ENCODE results near the gene GNG13.

Gene GNG13

DNA sequence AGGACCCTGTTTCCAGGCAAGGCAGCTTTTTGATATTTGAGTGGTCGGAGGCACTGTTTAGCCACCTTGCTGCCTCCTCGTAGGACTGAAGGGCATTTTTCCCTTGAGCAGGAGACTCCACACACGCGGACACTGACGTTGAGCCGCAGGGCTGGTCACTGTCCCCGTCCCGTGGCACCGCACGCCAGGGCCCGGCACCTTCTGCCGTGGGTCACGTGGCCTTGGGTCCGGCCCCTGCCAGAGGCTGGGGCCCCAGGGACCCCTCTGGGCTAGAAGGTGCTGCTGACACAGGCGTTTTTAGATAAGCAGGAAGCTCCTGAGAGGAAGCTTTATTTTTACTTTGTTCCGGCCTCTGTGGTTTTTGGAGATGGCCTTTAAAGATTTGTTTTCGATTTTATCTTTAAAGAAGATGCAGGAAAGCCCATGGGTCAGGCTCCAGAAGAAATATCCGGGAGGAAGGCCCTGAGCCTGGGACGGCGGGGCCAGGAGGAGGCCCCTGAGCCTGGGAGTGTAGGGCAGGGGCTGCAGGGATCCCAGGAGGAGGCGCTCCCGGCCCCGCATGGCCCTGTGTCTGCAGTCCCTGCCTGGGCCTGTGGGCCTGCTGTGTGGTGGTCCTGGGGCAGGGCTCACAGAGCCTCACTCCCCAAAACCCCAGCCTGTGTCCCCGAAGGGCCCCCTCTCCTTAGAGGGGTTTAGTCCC, 30.5 kb upstream of the GNG13 start:
- TF ChIP-seq, protein P1, sequence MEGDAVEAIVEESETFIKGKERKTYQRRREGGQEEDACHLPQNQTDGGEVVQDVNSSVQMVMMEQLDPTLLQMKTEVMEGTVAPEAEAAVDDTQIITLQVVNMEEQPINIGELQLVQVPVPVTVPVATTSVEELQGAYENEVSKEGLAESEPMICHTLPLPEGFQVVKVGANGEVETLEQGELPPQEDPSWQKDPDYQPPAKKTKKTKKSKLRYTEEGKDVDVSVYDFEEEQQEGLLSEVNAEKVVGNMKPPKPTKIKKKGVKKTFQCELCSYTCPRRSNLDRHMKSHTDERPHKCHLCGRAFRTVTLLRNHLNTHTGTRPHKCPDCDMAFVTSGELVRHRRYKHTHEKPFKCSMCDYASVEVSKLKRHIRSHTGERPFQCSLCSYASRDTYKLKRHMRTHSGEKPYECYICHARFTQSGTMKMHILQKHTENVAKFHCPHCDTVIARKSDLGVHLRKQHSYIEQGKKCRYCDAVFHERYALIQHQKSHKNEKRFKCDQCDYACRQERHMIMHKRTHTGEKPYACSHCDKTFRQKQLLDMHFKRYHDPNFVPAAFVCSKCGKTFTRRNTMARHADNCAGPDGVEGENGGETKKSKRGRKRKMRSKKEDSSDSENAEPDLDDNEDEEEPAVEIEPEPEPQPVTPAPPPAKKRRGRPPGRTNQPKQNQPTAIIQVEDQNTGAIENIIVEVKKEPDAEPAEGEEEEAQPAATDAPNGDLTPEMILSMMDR (IDR thresholded peaks at IDR 0.05; ENCODE audit: low read depth, low read length): no peak

DNA sequence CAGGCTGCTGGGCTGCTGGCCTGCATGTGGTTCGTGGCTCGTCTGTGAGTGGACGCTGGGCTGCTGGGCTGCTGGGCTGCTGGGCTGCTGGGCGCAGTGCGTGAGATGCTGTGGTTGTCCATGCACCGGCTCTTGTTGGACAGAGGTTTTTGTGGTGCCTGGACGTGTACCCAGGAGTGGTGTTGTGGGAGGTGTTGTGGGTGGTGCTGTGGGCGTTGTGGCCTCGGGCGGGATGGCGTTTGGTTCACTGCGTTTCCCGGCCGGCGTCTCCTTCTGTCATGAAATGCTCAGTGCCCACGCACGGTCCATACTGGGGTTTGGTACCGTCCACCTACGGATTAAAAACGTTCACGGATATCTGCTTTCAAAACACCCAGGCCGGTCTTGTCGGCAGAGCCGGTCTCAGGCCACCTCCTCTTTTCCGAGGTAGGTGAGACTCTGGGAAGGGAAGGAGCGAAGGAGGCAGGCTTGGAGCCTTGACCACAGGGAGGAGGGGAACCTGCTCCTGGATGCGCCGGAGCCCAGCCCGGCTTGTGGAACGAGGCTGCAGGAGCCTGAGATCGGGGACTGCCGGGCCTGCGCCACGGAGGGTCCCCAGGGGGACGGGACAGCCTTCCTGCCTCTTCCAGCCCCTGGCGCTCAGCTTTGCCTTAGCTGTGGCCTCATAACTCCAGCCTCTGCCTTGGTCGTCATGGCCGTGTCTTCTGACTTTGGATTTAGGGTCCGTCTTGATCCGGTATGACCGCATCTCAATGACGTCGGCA, 29.8 kb upstream of the GNG13 start:
- TF ChIP-seq, protein P1 (IDR thresholded peaks at IDR 0.05; ENCODE audit: low read depth, low read length): no peak
- H3K4me3 ChIP-seq (replicated peaks in 1 of 2; ENCODE audit: low read depth in 2 of 2, low read length in 2 of 2): no peak overlapping the region
- no peak for DNase-seq (ENCODE audit: low read depth in 2 of 2)

More for the DNA sequence above, 30.5 kb upstream of the GNG13 start:
- no peak for DNase-seq (ENCODE audit: low read depth in 2 of 2)
- H3K4me3 ChIP-seq (replicated peaks in 1 of 2; ENCODE audit: low read depth in 2 of 2, low read length in 2 of 2): no peak overlapping the region

DNA sequence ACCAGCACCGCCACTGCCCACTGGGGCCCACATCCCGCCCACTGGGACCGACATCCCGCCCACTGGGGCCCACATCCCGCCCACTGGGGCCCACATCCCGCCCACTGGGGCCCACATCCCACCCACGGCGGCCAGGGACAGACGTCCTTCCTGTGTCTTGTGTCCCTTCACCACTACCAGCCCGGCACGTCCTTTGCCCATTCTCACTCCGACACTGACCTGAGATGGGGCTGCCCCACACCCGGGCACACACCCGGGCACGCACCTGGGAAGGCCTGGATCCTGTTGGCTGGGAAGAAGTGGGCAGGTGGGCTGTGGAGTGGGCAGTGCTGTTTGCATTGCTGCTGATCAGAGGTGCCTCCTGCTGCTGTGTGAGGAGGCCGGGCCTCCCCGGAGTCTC, 28.4 kb upstream of the GNG13 start:
- no peak for DNase-seq (ENCODE audit: low read depth in 2 of 2)
- no peak overlapping the region for H3K4me3 ChIP-seq (replicated peaks in 1 of 2; ENCODE audit: low read depth in 2 of 2, low read length in 2 of 2)
- TF ChIP-seq, protein P1 (IDR thresholded peaks at IDR 0.05; ENCODE audit: low read depth, low read length): no peak

DNA sequence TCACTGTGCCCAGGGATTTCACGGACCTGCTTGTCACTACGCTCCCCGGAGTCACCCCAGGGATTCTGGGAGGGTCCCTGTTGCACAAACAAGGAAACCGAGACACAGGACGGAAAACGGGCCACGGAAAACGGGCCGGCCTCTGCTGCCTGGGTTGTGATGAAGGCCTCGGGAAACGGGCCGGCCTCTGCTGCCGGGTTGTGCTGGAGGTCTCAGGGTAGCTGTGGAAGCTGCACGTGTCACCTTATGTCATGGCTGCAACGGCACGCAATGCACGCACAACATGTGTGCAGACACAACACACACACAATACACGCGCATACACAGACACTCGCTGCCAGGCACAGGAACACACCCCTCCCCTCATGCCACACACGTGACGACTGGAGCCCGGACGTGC, 27.0 kb upstream of the GNG13 start:
- TF ChIP-seq, protein P1 (IDR thresholded peaks at IDR 0.05; ENCODE audit: low read depth, low read length): no peak
- no peak overlapping the region for H3K4me3 ChIP-seq (replicated peaks in 1 of 2; ENCODE audit: low read depth in 2 of 2, low read length in 2 of 2)
- no peak for DNase-seq (ENCODE audit: low read depth in 2 of 2)

DNA sequence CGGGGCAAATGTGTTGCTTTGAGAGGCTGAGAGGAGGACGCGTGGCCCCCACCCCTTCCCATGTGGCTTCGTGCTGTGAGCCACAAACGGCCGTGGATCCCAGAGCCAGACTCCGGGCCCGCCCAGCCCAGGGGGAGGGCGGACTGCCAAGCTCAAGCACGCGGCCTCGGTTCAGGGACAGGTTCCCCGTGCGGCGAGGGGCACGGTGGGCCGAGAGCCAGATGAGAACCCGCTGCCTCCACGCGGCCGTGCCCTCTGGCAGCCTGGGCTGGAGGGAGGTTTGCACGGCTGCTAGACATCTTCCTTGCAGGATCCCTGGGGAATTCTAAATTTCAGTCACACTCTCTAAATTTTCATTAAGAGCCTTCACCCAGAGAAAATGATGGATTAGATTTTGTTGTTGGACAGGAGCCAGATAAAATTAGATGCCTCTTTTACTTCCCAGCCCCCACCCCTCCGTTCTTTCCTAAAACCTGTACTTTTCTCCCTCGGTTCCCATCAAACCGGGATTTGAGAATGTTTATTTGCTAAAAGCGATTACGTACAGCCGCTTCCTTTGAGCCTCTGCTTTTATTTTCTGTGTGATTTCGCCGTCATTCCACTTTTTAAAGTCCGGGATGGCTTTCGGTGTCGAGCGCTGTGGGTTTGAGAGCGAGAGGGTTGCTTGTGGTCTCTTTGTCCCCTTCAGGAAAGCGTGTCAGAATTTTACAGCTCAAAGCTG, 25.0 kb upstream of the GNG13 start:
- no peak overlapping the region for H3K4me3 ChIP-seq (replicated peaks in 1 of 2; ENCODE audit: low read depth in 2 of 2, low read length in 2 of 2)
- no peak for DNase-seq (ENCODE audit: low read depth in 2 of 2)
- TF ChIP-seq, protein P1 (IDR thresholded peaks at IDR 0.05; ENCODE audit: low read depth, low read length): no peak

DNA sequence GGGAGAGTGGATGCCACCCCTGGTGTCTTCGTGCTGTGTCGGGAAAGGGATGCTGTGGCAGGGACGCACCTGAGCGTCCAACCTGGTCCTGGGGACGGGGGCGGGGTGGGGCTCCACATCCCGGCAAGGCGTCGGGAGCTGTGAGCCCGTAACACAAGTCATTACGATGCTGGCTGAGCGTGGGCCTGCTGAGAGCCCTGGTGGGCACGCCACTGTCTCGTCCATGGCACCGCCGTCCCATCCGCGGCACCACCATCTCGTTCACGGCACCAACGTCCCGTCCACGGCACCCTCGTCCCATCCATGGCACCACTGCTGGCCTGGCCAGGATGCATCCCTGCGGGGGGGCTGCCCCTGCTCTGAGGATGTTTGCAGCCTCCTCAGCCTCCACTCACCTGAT, 24.1 kb upstream of the GNG13 start:
- DNase-seq (ENCODE audit: low read depth in 2 of 2): no peak
- H3K4me3 ChIP-seq (replicated peaks in 1 of 2; ENCODE audit: low read depth in 2 of 2, low read length in 2 of 2): no peak overlapping the region
- TF ChIP-seq, protein P1 (IDR thresholded peaks at IDR 0.05; ENCODE audit: low read depth, low read length): no peak
